Muscle layer of colon (tissue), 2 donors: Measurements from ENCODE around the gene VPS37C.

Experiments used
- H3K27ac ChIP-seq: one replicate; pipeline ENCODE4 v1.7.0; 2013; ENCODE audit warnings: low read depth, mild to moderate bottlenecking, low read length, moderate library complexity
- H3K27me3 ChIP-seq, 2 donors: one replicate each; pipeline ENCODE4 v1.7.0; 2013; ENCODE audit warnings: low read length in 2 of 2, mild to moderate bottlenecking in 2 of 2; ENCODE audit not compliant: insufficient read depth in 2 of 2, control insufficient read depth in 1 of 2
- H3K36me3 ChIP-seq: one replicate; pipeline ENCODE4 v1.7.0; 2013; ENCODE audit warnings: mild to moderate bottlenecking, low read length; ENCODE audit not compliant: insufficient read depth
- H3K4me1 ChIP-seq: one replicate; pipeline ENCODE4 v1.7.0; 2013; ENCODE audit warnings: mild to moderate bottlenecking, low read length; ENCODE audit not compliant: insufficient read depth
- H3K4me3 ChIP-seq, 2 donors: one replicate each; pipeline ENCODE4 v1.7.0; 2013; ENCODE audit warnings: low read length in 2 of 2, low read depth in 1 of 2, mild to moderate bottlenecking in 1 of 2, moderate library complexity in 1 of 2
- H3K9ac ChIP-seq: one replicate; pipeline ENCODE4 v1.7.0; 2013; ENCODE audit warnings: low read length
- H3K9me3 ChIP-seq: one replicate; pipeline ENCODE4 v1.7.0; 2013; ENCODE audit warnings: mild to moderate bottlenecking, low read length
- donor health status: abdominal sarcoma.
- donor health status: Adenocarcinoma of cecum.

The VPS37C gene

DNA sequence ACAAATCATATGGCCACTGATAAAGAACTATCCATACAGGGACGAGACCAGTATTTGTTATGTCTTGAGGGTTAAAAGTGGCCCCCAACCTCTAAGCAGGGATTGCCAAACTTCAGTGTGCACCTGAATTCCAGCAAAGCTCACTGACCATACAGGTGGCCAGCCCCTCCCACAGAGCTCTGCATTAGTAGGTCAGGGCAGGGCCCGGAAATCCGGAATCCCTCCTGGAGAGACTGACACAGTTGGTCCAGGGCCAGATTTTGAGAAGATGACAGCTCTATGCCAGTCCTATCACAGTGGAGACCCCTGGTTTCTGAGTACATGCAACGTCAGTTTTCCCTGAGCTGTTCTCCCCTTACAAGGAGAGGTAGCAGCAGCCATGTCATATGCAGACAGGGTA, 20.8 kb downstream of the VPS37C start:
- no peaks in the 10 kb centered on the region for H3K27me3 ChIP-seq
- H3K9ac ChIP-seq = no peak overlapping the region
- no peaks in the 10 kb centered on the region for H3K9me3 ChIP-seq
- H3K27ac ChIP-seq = no peak overlapping the region
- peaks cover 23% of the 10 kb centered on the region for H3K36me3 ChIP-seq
- H3K4me3 ChIP-seq = no peak overlapping the region
- peaks cover 23% of the 10 kb centered on the region for H3K4me1 ChIP-seq

- Histone ChIP-seq H3K4me3 (no peak overlapping the region), H3K36me3 (peaks cover 23% of the 10 kb centered on the region), H3K27ac (no peak overlapping the region), H3K9ac (no peak overlapping the region), H3K4me1 (peaks cover 23% of the 10 kb centered on the region), H3K27me3 (no peaks in the 10 kb centered on the region), H3K9me3 (no peaks in the 10 kb centered on the region)
Measured at GRCh38 chr11:61139387-61139786, 21.8 kb downstream of the VPS37C start.

DNA sequence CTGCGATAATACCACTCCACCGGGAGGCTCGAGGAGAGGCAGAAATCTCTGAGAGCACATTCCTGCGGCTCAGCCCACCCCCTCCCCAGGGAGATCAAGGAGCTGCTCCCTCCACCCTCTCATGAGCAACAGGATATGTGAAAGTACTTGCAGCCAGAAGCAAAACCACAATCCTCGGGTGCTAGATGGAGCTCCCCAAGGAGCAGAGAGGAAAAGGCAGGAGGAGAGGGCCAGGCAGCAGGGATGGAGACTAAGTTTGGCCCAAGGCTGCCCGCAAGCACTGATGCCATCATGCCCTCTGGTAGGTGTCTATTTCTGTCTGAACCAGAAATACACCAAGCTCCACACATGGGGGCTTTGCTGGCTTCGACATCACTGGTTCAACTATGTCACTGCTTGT, 22.3 kb downstream of the VPS37C start:
- Histone ChIP-seq H3K9me3 (no peaks in the 10 kb centered on the region), H3K4me3 (no peak overlapping the region), H3K4me1 (peaks cover 23% of the 10 kb centered on the region), H3K36me3 (peaks cover 27% of the 10 kb centered on the region), H3K27me3 (no peaks in the 10 kb centered on the region), H3K9ac (no peak overlapping the region), H3K27ac (no peak overlapping the region)

DNA sequence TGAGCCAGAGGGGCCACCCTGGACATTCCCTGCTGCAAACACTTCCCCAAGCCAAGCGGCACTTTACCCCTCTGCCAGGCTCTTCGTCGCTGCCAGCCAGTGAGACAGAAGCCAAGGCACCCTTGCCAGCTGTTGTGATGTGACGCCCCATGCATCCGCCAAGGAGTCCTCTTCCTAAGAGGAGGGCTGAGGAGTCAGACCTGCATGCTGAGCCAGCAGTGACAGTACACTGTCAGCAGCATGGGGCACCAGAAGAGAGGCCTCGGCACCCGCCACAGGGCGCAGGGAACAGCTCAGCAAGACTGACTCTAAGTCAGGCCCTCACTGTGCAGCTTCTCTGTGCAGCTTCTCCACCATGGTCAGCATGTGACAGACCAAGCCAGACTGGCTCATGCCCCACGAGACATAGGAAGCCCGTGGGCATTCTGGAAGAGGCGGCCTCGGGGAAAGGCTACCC, 26.4 kb downstream of the VPS37C start:
- Histone ChIP-seq H3K9ac (no peak overlapping the region), H3K4me1 (peaks cover 18% of the 10 kb centered on the region), H3K27ac (no peak overlapping the region), H3K4me3 (no peak overlapping the region), H3K27me3 (no peaks in the 10 kb centered on the region), H3K36me3 (peaks cover 42% of the 10 kb centered on the region), H3K9me3 (no peaks in the 10 kb centered on the region)

GRCh38 chr11:61133956-61134662, 27.1 kb downstream of the VPS37C start:
- Histone ChIP-seq H3K9me3 (no peaks in the 10 kb centered on the region), H3K27ac (no peak overlapping the region), H3K36me3 (peaks cover 42% of the 10 kb centered on the region), H3K27me3 (no peaks in the 10 kb centered on the region), H3K4me3 (no peak overlapping the region), H3K4me1 (peaks cover 18% of the 10 kb centered on the region), H3K9ac (no peak overlapping the region)

- Histone ChIP-seq H3K27ac (no peak overlapping the region), H3K27me3 (no peaks in the 10 kb centered on the region), H3K9me3 (no peaks in the 10 kb centered on the region), H3K4me1 (peaks cover 12% of the 10 kb centered on the region), H3K9ac (no peak overlapping the region), H3K4me3 (no peak overlapping the region), H3K36me3 (peaks cover 36% of the 10 kb centered on the region)
Measured at GRCh38 chr11:61133145-61133544, 28.1 kb downstream of the VPS37C start.

DNA sequence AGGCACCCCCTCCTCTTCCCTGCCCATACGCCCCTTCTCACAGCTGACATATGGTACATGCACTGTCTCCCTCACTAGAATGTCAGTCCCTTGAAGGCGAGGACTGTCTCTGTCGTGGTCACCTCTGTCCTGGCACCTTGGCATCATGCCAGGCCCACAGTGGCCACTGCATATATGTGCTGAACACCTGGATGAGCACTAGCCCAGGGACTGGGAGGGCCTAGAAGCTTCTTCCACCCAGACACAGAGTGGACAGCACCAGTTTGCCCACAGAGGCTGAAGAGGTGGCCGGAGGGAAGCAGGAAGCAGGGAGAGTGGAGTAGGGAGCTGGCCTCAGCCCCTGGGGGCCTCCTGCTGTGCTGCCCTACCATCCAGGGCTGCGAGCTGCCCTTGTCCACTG, 28.6 kb downstream of the VPS37C start:
- H3K36me3 ChIP-seq = peaks cover 32% of the 10 kb centered on the region
- peaks cover 12% of the 10 kb centered on the region for H3K4me1 ChIP-seq
- H3K27me3 ChIP-seq = no peaks in the 10 kb centered on the region
- H3K9ac ChIP-seq = no peak overlapping the region
- H3K4me3 ChIP-seq = no peak overlapping the region
- H3K9me3 ChIP-seq = no peaks in the 10 kb centered on the region
- H3K27ac ChIP-seq = no peak overlapping the region

DNA sequence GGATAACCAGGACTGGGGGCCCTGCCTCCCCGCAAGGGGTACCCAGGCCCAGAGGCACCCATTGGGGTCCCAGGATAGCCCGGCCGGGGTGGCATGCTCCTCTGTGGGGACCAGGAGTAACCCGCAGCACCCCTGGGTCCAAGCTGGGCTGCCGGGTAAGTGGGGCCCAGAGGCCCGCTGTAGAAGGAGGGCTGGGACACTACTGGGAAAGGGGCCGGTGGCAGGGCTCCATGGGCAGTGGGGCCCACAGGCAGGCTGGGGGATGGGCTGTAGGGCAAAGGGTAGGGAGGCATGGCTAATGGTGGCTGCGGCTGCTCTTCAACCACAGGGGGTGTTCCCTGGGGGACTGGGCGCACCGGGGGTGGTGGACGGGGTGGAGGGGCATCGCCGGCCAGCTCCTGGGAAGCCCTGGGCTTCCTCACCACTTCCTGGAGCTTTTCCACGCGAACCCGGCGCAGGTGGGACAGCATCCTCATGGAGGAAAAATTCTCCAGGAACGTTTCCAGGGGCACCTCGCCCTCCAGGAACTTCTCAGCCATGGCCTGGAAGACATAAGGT, 29.1 kb downstream of the VPS37C start:
- H3K27ac ChIP-seq = no peak overlapping the region
- no peaks in the 10 kb centered on the region for H3K27me3 ChIP-seq
- H3K36me3 ChIP-seq = peaks cover 26% of the 10 kb centered on the region
- no peak overlapping the region for H3K9ac ChIP-seq
- H3K4me1 ChIP-seq = peaks cover 12% of the 10 kb centered on the region
- H3K4me3 ChIP-seq = no peak overlapping the region
- no peaks in the 10 kb centered on the region for H3K9me3 ChIP-seq

- H3K27me3 ChIP-seq = no peaks in the 10 kb centered on the region
- no peaks in the 10 kb centered on the region for H3K9me3 ChIP-seq
- H3K27ac ChIP-seq = no peak overlapping the region
- peaks cover 12% of the 10 kb centered on the region for H3K4me1 ChIP-seq
- peaks cover 21% of the 10 kb centered on the region for H3K36me3 ChIP-seq
- H3K9ac ChIP-seq = no peak overlapping the region
- no peak overlapping the region for H3K4me3 ChIP-seq
Measured at GRCh38 chr11:61131586-61131985, 29.6 kb downstream of the VPS37C start.

DNA sequence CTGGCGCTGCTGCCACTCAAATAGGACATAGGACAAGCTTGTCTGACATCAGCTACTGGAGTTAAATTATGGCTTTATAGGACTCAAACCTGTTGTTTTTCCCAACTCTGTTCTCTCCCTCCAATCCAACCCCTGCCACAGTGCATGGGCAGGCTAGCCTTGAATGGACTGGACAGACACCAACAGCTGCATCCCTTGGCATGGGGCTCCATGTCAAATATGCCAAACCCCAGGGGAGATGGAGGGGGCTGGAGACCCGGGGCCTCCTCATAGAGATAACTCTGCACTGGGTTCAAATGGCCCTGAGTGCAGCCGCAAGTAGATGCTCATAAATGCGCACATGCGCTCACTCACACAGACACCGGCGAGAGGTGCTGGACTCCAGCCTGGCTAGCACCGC, 30.0 kb downstream of the VPS37C start:
- H3K36me3 ChIP-seq = peaks cover 19% of the 10 kb centered on the region
- H3K4me1 ChIP-seq = peaks cover 12% of the 10 kb centered on the region
- H3K9ac ChIP-seq = no peak overlapping the region
- H3K27ac ChIP-seq = no peak overlapping the region
- H3K9me3 ChIP-seq = no peaks in the 10 kb centered on the region
- no peak overlapping the region for H3K4me3 ChIP-seq
- H3K27me3 ChIP-seq = no peaks in the 10 kb centered on the region

DNA sequence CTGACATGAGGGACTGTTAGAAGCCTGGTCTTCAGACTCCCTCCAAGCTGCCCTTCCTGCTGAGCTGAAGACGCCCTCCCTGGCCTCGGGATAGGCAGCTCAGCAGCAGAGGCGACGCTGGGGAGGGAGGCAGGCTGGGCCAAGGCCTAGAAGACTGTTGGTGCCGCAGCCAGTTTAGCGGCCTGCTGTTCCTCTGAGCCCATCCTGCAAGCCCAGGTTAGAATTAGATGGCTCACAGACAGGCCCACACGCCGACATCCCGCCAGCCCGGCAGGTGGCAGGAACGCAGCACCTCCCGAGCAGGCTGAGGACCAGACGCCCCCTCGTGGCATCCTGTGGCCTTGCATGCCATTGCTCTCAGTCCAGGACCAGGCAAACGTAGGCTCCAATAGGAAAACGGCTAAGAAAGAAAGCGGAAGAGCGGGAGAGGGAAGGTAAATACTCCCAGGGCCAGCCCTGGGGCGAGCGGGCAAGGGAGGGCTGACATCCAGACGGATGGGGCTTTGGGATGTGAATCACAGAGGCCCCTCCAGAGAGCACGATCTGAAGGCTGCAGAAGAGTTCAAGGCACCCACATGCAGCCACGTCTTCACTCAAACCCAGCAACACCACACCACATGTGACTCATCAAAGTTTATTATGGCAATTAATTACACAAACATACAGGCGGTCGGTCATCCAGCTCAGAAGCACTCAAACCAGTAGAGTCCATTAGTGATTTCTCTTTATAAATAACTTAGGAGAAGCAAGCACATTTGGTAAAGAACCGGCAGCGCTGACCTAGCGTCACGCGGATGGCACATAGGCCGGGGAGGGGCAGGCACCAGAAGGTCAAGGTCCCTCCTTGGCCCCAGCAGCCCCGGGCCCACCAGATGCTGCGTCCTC, 31.3 kb downstream of the VPS37C start:
- peaks cover 19% of the 10 kb centered on the region for H3K36me3 ChIP-seq
- peak overlapping the region; percentile 18 for H3K9ac ChIP-seq
- peaks cover 12% of the 10 kb centered on the region for H3K4me1 ChIP-seq
- no peaks in the 10 kb centered on the region for H3K27me3 ChIP-seq
- peak overlapping the region; percentile 40 for H3K27ac ChIP-seq
- no peaks in the 10 kb centered on the region for H3K9me3 ChIP-seq
- H3K4me3 ChIP-seq = peak overlapping the region in 1 of 2 donors; percentile 29
